Activated T-helper 2 cell treated with anti-CD3 and anti-CD28 coated beads, Interferon-gamma antibody, Interleukin-2, Interleukin-4, amounts not matched to agents 10 μg/mL and 5 μg/mL and 100 μg/mL, durations not matched to agents 14 hours and 24 hours and 36 hours (primary cell): ENCODE measurements around the gene HAUS7. TPM values are rescaled to one million over a fixed set of nuclear protein-coding genes. Genes with fewer than 3 reads are reported as not detected.

Experiments used
- DNase-seq: peaks from one replicate; pipeline ENCODE4 v3.0.0; 2021; ENCODE audit warnings: low spot score
- H3K27ac Mint-ChIP-seq: one replicate; pipeline ENCODE4 v1.8.0; 2021; ENCODE audit warnings: mixed read lengths
- H3K27me3 Mint-ChIP-seq: one replicate; pipeline ENCODE4 v1.8.0; 2021; ENCODE audit warnings: low read depth, mixed read lengths
- H3K36me3 Mint-ChIP-seq: one replicate; pipeline ENCODE4 v1.8.0; 2021; ENCODE audit warnings: low read depth, mixed read lengths
- H3K4me1 Mint-ChIP-seq: one replicate; pipeline ENCODE4 v1.8.0; 2021; ENCODE audit warnings: low read depth, mixed read lengths
- H3K4me3 Mint-ChIP-seq: one replicate; pipeline ENCODE4 v1.8.0; 2021; ENCODE audit warnings: low read depth, mild to moderate bottlenecking, moderate library complexity, mixed read lengths
- H3K9me3 Mint-ChIP-seq: one replicate; pipeline ENCODE4 v1.8.0; 2021; ENCODE audit warnings: mixed read lengths
- intact Hi-C: fragments of 100-400 bp; cut with micrococcal nuclease; formaldehyde crosslinking; loops from one replicate; pipeline ENCODE4 v1.15.1; 2023
- total RNA-seq: library from RNA; stranded (reverse); gene quantifications from 2 replicates; pipeline ENCODE4 v1.2.3, GENCODE V29; 2022

The HAUS7 gene
- total RNA-seq, 1 donor from 2014 or later: 62.0 TPM

DNA sequence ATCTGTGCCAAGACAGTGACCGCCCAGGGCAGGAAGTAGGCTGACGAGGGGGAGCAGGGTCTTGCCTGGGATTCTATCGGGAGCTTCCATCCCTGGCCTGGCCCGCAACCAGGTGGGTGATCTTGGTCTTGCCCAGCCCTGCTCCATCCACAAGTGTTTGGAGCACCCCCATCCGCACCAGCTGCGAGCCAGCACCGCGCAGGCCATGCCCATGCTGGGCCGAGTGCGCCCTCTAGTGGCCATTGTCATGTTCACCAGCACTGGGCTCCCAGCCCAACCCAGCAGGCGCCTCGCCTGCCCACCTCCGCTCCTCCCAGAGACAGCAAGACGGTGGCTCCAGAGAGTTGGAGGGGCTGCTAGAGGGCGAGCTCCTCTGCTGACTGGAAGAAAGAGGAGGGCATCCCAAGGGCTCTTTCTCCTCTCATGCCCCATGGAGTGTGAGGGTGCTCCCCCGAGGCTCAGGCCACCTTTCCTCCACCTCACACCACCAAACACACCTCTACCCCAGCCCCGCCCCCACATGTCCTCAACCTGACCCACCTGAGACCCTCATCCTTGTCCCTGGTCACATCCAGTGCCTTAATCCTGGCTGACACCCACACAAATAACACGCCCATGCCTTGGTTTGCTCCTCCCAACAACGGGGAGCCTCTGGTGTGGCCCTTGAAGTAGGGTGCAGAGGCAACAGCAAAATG lies 37.3 kb upstream of the HAUS7 start:
- DNase-seq: peak; percentile 68
- Mint-ChIP-seq H3K27me3 (no peaks in the 10 kb centered on the region), H3K9me3 (no peaks in the 10 kb centered on the region), H3K4me1 (no peaks in the 10 kb centered on the region), H3K27ac (no peak overlapping the region), H3K36me3 (no peaks in the 10 kb centered on the region), H3K4me3 (no peak overlapping the region)
- intact Hi-C loops: loop anchor here (1.0 to 5.0 kb wide), 4 partner anchors 36 to 565 kb away; no protein-coding TSS in a partner anchor

GRCh38 chrX:153505361-153505760 lies 35.0 kb upstream of the HAUS7 start:
- DNase-seq: no peak
- no peaks in the 10 kb centered on the region for H3K36me3 Mint-ChIP-seq
- intact Hi-C loops: loop anchor here (5.0 kb wide), 3 partner anchors 473 to 563 kb away; no protein-coding TSS in a partner anchor
- no peaks in the 10 kb centered on the region for H3K27me3 Mint-ChIP-seq
- H3K4me1 Mint-ChIP-seq: no peaks in the 10 kb centered on the region
- H3K9me3 Mint-ChIP-seq: no peaks in the 10 kb centered on the region
- no peak overlapping the region for H3K4me3 Mint-ChIP-seq
- no peak overlapping the region for H3K27ac Mint-ChIP-seq

DNA sequence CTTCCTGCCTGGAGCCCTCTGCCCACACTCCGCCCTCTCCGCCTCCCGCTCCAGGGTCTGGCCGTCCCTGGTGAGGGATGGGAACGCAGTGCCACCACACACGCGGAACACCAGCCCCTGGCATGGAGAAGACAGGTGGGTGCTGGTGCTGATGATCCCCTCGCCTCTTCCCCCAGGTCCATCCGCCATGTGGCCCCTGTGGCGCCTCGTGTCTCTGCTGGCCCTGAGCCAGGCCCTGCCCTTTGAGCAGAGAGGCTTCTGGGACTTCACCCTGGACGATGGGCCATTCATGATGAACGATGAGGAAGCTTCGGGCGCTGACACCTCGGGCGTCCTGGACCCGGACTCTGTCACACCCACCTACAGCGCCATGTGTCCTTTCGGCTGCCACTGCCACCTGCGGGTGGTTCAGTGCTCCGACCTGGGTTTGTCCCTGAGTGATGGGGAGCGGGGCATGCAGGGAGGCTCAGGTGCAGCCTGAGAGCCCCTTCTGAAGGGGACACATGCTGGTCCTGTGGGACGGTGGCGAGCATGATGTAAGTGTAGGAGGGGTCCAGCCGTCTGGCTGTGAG lies 34.2 kb upstream of the HAUS7 start:
- H3K27ac Mint-ChIP-seq: no peak overlapping the region
- no peaks in the 10 kb centered on the region for H3K9me3 Mint-ChIP-seq
- H3K36me3 Mint-ChIP-seq: no peaks in the 10 kb centered on the region
- no peak for DNase-seq
- intact Hi-C loops: loop anchor here (5.0 kb wide), 3 partner anchors 472 to 562 kb away; no protein-coding TSS in a partner anchor
- H3K27me3 Mint-ChIP-seq: no peaks in the 10 kb centered on the region
- no peaks in the 10 kb centered on the region for H3K4me1 Mint-ChIP-seq
- no peak overlapping the region for H3K4me3 Mint-ChIP-seq

GRCh38 chrX:153502796-153503195 lies 32.4 kb upstream of the HAUS7 start:
- no peaks in the 10 kb centered on the region for H3K4me1 Mint-ChIP-seq
- no peaks in the 10 kb centered on the region for H3K9me3 Mint-ChIP-seq
- intact Hi-C loops: no loop called here
- no peak overlapping the region for H3K4me3 Mint-ChIP-seq
- DNase-seq: no peak
- no peak overlapping the region for H3K27ac Mint-ChIP-seq
- no peaks in the 10 kb centered on the region for H3K27me3 Mint-ChIP-seq
- H3K36me3 Mint-ChIP-seq: no peaks in the 10 kb centered on the region

DNA sequence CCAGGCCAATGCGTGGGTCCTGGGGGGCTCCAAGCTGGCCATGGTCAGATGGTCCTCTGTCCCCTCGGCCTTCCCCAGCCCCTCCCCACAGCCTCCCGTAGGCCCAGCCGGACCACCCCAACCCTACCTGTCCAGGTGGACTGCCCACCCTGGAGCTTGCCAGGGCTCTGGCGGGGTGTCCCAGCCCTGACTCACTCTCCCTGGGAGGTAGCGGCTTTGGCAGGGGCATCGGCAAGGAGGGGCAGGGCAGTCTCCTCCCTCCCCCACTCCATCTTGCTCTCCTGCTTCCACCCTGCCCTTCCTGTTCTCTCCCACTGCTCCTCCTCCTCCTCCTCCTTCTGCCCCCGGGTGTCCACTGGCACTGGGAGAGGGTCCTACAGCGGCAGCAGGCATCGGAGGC lies 31.8 kb upstream of the HAUS7 start:
- H3K27me3 Mint-ChIP-seq: no peaks in the 10 kb centered on the region
- H3K4me3 Mint-ChIP-seq: no peak overlapping the region
- no peak for DNase-seq
- intact Hi-C loops: no loop called here
- H3K36me3 Mint-ChIP-seq: no peaks in the 10 kb centered on the region
- H3K27ac Mint-ChIP-seq: no peak overlapping the region
- H3K4me1 Mint-ChIP-seq: no peaks in the 10 kb centered on the region
- H3K9me3 Mint-ChIP-seq: no peaks in the 10 kb centered on the region

DNA sequence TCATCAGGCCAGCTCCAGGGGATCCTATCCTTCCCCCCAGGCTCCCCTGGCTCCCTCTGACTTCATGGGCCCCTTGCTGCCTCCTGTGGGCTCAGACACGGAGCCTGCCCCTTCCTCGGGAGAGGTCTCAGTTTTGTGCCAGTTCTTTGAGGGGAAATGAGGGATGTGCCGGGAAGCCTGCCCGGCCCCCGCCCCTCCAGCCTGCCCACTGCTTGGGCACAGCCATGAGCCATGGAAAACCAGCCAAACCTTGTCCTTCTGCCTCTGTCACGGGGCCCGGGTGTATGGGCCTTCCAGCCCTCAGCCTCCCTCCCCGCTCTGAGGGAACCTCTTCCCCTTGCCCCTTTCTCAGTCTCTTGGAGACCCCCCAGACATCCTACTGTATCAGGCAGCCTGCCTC lies 31.2 kb upstream of the HAUS7 start:
- no peak overlapping the region for H3K27ac Mint-ChIP-seq
- H3K4me1 Mint-ChIP-seq: no peaks in the 10 kb centered on the region
- no peaks in the 10 kb centered on the region for H3K36me3 Mint-ChIP-seq
- intact Hi-C loops: no loop called here
- H3K4me3 Mint-ChIP-seq: no peak overlapping the region
- H3K9me3 Mint-ChIP-seq: no peaks in the 10 kb centered on the region
- H3K27me3 Mint-ChIP-seq: no peaks in the 10 kb centered on the region
- no peak for DNase-seq

DNA sequence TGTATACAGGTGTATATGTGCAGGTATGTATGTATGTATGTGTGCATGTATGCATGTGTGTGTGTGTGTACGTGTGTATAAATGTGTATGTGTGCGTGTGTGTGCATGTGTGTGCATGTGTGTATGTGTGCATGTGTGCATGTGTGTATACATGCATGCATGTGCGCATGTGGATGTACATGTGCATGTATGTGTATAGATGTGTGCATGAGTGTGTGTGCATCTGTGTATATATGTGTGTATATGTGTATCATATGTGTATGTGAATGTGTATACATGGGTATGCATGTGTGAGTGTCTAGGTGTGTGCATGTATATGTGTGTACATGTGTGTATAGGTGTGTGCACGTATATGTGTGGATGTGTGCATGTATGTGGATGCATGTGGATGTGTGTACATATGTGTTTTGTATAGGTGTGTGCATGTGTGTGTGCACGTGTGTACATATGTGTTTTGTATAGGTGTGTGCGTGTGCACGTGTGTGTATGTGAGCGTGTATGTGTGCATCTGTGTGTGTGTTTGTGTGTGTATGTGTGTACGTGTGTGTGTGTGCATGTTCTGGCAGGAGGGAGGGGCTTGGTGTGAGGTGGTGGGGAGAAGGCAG lies 30.4 kb upstream of the HAUS7 start:
- intact Hi-C loops: no loop called here
- H3K36me3 Mint-ChIP-seq: no peaks in the 10 kb centered on the region
- no peak overlapping the region for H3K27ac Mint-ChIP-seq
- H3K4me1 Mint-ChIP-seq: no peaks in the 10 kb centered on the region
- DNase-seq: no peak
- no peaks in the 10 kb centered on the region for H3K9me3 Mint-ChIP-seq
- no peaks in the 10 kb centered on the region for H3K27me3 Mint-ChIP-seq
- H3K4me3 Mint-ChIP-seq: no peak overlapping the region

- H3K4me3 Mint-ChIP-seq: no peak overlapping the region
- H3K9me3 Mint-ChIP-seq: no peaks in the 10 kb centered on the region
- peaks cover 1% of the 10 kb centered on the region for H3K27me3 Mint-ChIP-seq
- intact Hi-C loops: no loop called here
- no peak overlapping the region for H3K27ac Mint-ChIP-seq
- no peaks in the 10 kb centered on the region for H3K36me3 Mint-ChIP-seq
- H3K4me1 Mint-ChIP-seq: no peaks in the 10 kb centered on the region
- DNase-seq: no peak
Measured at GRCh38 chrX:153499876-153500275, 29.5 kb upstream of the HAUS7 start.

- DNase-seq: no peak
- Mint-ChIP-seq H3K9me3 (no peaks in the 10 kb centered on the region), H3K4me1 (no peaks in the 10 kb centered on the region), H3K36me3 (no peaks in the 10 kb centered on the region), H3K27ac (no peak overlapping the region), H3K4me3 (no peak overlapping the region), H3K27me3 (peaks cover 1% of the 10 kb centered on the region)
- intact Hi-C loops: no loop called here
Measured at GRCh38 chrX:153499341-153499740, 29.0 kb upstream of the HAUS7 start.

GRCh38 chrX:153498453-153498852 lies 28.1 kb upstream of the HAUS7 start:
- Mint-ChIP-seq H3K4me1 (no peaks in the 10 kb centered on the region), H3K27ac (no peak overlapping the region), H3K4me3 (no peak overlapping the region), H3K36me3 (no peaks in the 10 kb centered on the region), H3K9me3 (no peaks in the 10 kb centered on the region), H3K27me3 (peaks cover 1% of the 10 kb centered on the region)
- no peak for DNase-seq
- intact Hi-C loops: no loop called here

GRCh38 chrX:153496590-153496959 lies 26.2 kb upstream of the HAUS7 start:
- Mint-ChIP-seq H3K4me3 (no peak overlapping the region), H3K27ac (no peak overlapping the region), H3K4me1 (no peaks in the 10 kb centered on the region), H3K27me3 (peaks cover 1% of the 10 kb centered on the region), H3K9me3 (no peaks in the 10 kb centered on the region), H3K36me3 (no peaks in the 10 kb centered on the region)
- no peak for DNase-seq
- intact Hi-C loops: no loop called here

DNA sequence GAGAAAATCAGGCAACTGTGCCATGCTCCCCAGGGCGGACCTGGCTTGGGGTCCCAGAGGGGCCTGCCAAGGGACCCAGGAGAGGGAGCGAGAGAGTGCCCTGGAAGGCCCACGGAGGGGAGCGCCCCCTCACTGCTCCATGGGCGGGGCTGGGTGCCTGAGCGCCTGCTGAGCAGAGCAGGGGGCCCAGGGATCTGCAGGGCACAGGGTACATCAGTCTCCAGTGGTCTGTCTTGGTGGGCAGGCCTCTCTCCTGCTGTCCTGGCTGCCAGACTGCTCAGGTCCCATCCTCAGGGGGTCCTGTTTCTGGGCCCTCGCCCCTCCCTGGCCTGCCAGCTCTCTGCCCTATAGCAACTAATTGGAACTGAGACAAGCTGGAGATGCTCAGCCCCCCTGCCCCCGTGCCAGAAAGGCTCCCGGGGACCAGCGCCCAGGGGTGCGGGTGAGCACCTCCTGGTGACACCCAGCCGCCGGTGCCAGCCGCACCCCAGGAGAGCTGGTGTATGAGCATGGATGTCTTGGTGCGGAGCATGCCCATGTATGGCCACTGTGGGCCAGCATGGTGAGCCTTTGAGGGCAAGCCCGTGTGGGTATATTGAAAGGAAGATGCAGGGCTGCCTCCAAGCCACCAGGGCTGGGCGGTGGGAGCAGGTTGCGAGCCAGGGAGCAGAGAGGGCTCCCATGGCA lies 25.7 kb upstream of the HAUS7 start:
- Mint-ChIP-seq H3K9me3 (no peaks in the 10 kb centered on the region), H3K36me3 (no peaks in the 10 kb centered on the region), H3K27me3 (peaks cover 1% of the 10 kb centered on the region), H3K4me3 (no peak overlapping the region), H3K27ac (no peak overlapping the region), H3K4me1 (no peaks in the 10 kb centered on the region)
- intact Hi-C loops: no loop called here
- DNase-seq: no peak

- DNase-seq: no peak
- H3K4me3 Mint-ChIP-seq: no peak overlapping the region
- H3K36me3 Mint-ChIP-seq: no peaks in the 10 kb centered on the region
- no peaks in the 10 kb centered on the region for H3K4me1 Mint-ChIP-seq
- no peak overlapping the region for H3K27ac Mint-ChIP-seq
- intact Hi-C loops: no loop called here
- peaks cover 1% of the 10 kb centered on the region for H3K27me3 Mint-ChIP-seq
- H3K9me3 Mint-ChIP-seq: no peaks in the 10 kb centered on the region
Measured at GRCh38 chrX:153495362-153495751, 25.0 kb upstream of the HAUS7 start.
